Activated naive CD8-positive, alpha-beta T cell (primary cell): ENCODE measurements around the gene YARS1.

Experiments
- H3K27ac Mint-ChIP-seq: one replicate; pipeline ENCODE4 v1.8.0; 2021; ENCODE audit warnings: mixed read lengths
- H3K27me3 Mint-ChIP-seq: one replicate; pipeline ENCODE4 v1.8.0; 2021; ENCODE audit warnings: mixed read lengths
- H3K36me3 Mint-ChIP-seq: one replicate; pipeline ENCODE4 v1.8.0; 2021; ENCODE audit warnings: mixed read lengths
- H3K4me1 Mint-ChIP-seq: one replicate; pipeline ENCODE4 v1.8.0; 2021; ENCODE audit warnings: low read depth, mixed read lengths
- H3K4me3 Mint-ChIP-seq: one replicate; pipeline ENCODE4 v1.8.0; 2021; ENCODE audit warnings: mild to moderate bottlenecking, mixed read lengths
- H3K9me3 Mint-ChIP-seq: one replicate; pipeline ENCODE4 v1.8.0; 2021; ENCODE audit warnings: low read depth, mixed read lengths

The YARS1 gene

GRCh38 chr1:32736812-32737791, 80.1 kb downstream of the YARS1 start:
- Mint-ChIP-seq H3K9me3 (no peaks in the 10 kb centered on the region), H3K27me3 (peaks cover 6% of the 10 kb centered on the region), H3K36me3 (no peaks in the 10 kb centered on the region)

GRCh38 chr1:32733582-32734321, 83.4 kb downstream of the YARS1 start:
- Mint-ChIP-seq H3K9me3 (no peaks in the 10 kb centered on the region), H3K27ac (no peak overlapping the region), H3K4me1 (peaks cover 2% of the 10 kb centered on the region), H3K27me3 (peaks cover 2% of the 10 kb centered on the region), H3K4me3 (no peak overlapping the region), H3K36me3 (no peaks in the 10 kb centered on the region)

More at GRCh38 chr1:32736812-32737791, 80.1 kb downstream of the YARS1 start:
- Mint-ChIP-seq H3K27ac (no peak overlapping the region), H3K4me3 (no peak overlapping the region), H3K4me1 (no peaks in the 10 kb centered on the region)

GRCh38 chr1:32729254-32730046, 87.7 kb downstream of the YARS1 start:
- H3K27ac Mint-ChIP-seq = no peak overlapping the region
- no peaks in the 10 kb centered on the region for H3K36me3 Mint-ChIP-seq
- peaks cover 11% of the 10 kb centered on the region for H3K4me1 Mint-ChIP-seq
- H3K9me3 Mint-ChIP-seq = no peaks in the 10 kb centered on the region
- no peaks in the 10 kb centered on the region for H3K27me3 Mint-ChIP-seq
- no peak overlapping the region for H3K4me3 Mint-ChIP-seq

- Mint-ChIP-seq H3K4me1 (peaks cover 11% of the 10 kb centered on the region), H3K9me3 (no peaks in the 10 kb centered on the region), H3K27ac (no peak overlapping the region), H3K4me3 (no peak overlapping the region), H3K27me3 (no peaks in the 10 kb centered on the region), H3K36me3 (no peaks in the 10 kb centered on the region)
Measured at GRCh38 chr1:32728413-32729077, 88.6 kb downstream of the YARS1 start.

GRCh38 chr1:32727876-32728275, 89.3 kb downstream of the YARS1 start:
- Mint-ChIP-seq H3K4me1 (peaks cover 11% of the 10 kb centered on the region), H3K27ac (no peak overlapping the region), H3K27me3 (peaks cover 1% of the 10 kb centered on the region), H3K9me3 (no peaks in the 10 kb centered on the region), H3K4me3 (no peak overlapping the region), H3K36me3 (no peaks in the 10 kb centered on the region)

GRCh38 chr1:32725615-32725982, 91.6 kb downstream of the YARS1 start:
- no peaks in the 10 kb centered on the region for H3K9me3 Mint-ChIP-seq
- no peak overlapping the region for H3K4me3 Mint-ChIP-seq
- H3K27me3 Mint-ChIP-seq = peaks cover 1% of the 10 kb centered on the region
- no peak overlapping the region for H3K27ac Mint-ChIP-seq
- H3K36me3 Mint-ChIP-seq = no peaks in the 10 kb centered on the region
- H3K4me1 Mint-ChIP-seq = peaks cover 9% of the 10 kb centered on the region
